GM21526 (cell line): Measurements from ENCODE around the gene ADAT1.

ENCODE experiments used
- ATAC-seq: cut with Tn5 transposase; IDR thresholded peaks from one replicate; pipeline ENCODE4 v1.9.1; 2021; ENCODE audit warnings: moderate library complexity; ENCODE audit not compliant: unreplicated experiment, low FRiP score

The ADAT1 gene, protein sequence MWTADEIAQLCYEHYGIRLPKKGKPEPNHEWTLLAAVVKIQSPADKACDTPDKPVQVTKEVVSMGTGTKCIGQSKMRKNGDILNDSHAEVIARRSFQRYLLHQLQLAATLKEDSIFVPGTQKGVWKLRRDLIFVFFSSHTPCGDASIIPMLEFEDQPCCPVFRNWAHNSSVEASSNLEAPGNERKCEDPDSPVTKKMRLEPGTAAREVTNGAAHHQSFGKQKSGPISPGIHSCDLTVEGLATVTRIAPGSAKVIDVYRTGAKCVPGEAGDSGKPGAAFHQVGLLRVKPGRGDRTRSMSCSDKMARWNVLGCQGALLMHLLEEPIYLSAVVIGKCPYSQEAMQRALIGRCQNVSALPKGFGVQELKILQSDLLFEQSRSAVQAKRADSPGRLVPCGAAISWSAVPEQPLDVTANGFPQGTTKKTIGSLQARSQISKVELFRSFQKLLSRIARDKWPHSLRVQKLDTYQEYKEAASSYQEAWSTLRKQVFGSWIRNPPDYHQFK

DNA sequence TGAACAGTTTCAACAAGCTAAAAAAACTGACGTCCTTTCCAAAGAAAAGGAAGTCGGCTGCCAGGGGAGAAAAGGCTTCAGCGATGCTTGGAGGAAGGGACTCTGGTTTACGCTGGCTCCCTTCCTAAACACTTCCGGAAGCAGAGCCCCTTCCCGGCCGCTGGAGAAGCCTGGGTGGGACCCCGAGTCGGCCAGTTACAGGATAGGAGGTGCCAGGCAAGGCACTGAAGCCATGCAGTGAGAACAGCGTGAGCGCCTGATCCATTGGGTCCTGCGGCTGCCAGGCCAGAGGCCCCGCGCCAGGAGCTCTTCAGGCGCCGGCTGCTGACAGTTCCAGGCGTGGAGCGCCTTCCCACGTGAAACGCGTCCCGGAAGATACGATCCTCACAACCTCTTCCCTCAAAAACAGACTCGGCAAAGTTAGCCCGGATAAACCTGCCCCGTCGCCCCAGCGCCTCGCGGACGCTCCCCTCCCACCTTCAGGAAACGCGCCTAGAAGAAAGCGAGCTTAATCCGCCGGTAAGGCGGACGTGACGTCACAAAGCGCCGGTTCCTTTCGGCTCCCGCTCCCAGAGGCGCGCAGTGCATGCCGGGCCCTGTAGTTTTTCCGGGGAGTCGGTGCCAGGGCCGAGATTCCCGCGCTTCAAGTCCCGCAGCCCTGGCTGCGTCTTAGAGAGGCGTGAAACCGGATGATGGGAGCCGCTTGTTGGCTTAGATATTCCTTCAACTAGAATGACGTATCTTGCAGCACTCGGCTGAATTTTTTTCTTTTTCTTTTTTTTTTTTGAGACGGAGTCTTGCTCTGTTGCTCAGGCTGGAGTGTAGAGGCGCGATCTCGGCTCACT, at the start of gene ADAT1:
Gene ADAT1 (minus strand): TSS at position 521 of the 845 bp plus-strand sequence. CDS start 2,482 bp downstream, outside the sequence.
- peak; percentile 86 for ATAC-seq

DNA sequence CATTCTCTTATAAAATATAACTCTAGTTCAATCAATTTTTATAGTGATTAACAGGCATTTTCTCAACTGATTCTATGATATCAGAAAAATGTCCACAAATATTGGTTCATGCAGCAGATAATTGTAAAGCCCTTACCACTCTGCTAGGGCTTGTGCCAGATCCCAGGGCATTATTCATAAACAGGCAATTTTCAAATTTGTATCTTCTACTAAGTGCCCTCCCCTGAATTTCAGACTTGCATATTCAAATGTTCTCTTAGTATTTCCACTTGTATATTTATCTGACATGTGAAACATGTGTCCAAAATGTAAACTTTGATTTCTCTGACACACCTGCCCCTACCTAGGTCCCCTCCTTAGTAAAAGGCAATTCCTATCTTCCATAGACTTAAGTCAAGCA, 44.4 kb upstream of the ADAT1 start:
- ATAC-seq = no peak

DNA sequence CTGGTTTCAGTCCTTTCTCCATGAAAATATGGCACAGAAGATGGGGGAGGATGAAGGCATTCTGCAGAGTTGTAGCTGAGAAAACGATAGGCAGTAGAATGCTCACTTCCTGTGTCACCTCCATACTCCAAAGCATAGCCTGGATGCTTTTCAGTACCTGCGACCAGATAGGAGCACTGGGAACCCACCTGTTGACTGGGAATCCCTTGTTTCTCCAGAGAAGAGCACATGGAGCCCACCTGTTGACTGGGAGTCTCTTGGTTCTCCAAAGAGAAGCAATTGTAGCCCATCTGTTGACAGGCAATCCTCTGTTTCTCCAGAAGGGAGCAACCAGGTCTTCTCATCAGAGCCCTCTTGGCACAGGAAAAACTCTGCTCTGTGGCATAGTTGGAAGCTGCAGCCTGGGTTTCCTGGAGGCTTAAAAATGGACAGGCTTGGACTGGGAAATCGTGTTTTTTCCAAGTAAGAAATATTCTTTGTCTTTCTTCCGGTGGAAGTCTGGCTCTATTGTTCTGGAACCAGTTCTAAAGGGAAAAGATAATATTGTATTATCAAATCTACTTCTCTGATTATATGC, 37.7 kb upstream of the ADAT1 start:
- no peak for ATAC-seq

DNA sequence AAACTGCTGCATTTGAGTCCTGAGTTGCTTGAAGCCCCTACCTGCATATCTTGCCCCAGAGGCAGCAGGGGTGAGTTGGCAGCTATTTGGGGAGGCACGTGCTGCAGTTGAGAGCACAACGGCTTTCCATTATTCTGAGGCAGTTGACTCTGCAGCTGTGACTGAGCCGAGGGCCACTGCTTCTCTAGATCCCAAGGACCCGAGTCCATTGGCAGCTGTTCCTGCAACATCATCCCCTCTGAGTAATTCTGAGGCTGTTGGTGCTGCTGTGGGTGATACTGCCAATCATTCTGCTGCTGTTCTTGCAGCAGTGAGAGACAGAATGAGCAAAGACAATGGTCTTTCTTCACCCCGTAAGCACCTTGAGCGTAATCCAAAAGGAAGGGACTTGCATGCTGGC, 37.2 kb upstream of the ADAT1 start:
- no peak for ATAC-seq

DNA sequence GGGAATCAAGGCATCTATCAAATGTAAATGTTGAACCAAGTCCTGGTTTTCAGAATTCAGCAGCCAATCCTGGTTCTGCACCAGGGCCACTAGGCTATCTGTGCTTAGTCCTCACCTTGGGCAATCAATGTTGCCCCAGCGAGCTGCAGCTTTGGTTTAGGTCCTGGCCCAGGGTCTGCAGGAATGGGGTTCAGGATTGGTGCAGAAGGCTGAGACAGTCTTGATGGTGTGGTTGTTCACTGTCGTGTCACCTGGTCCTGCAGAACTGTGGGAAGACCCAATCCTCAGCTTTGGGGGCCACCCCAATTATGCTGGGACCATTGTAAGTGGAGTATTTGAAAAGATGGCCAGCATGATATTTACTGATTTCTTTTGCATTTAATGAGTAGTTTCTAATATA, 35.1 kb upstream of the ADAT1 start:
- ATAC-seq = no peak

DNA sequence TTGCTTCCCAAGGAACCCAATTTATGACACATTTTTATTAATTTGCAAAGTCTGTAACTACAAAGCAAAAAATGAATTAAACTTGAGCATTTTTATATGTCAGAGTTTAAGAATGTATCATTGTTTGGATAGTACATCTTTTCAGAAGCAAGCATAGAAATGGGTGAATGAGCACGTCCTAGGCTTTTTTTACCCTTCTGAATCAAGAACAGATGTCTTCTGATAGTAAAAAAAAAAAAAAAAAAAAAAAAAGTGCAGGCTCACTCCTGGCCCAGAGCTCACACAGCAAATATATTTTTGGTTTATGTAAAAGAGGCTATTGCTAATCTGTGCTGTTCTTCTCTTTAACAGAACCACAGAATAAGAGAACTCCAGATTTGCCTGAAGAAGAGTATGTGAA, 30.8 kb upstream of the ADAT1 start:
- no peak for ATAC-seq

DNA sequence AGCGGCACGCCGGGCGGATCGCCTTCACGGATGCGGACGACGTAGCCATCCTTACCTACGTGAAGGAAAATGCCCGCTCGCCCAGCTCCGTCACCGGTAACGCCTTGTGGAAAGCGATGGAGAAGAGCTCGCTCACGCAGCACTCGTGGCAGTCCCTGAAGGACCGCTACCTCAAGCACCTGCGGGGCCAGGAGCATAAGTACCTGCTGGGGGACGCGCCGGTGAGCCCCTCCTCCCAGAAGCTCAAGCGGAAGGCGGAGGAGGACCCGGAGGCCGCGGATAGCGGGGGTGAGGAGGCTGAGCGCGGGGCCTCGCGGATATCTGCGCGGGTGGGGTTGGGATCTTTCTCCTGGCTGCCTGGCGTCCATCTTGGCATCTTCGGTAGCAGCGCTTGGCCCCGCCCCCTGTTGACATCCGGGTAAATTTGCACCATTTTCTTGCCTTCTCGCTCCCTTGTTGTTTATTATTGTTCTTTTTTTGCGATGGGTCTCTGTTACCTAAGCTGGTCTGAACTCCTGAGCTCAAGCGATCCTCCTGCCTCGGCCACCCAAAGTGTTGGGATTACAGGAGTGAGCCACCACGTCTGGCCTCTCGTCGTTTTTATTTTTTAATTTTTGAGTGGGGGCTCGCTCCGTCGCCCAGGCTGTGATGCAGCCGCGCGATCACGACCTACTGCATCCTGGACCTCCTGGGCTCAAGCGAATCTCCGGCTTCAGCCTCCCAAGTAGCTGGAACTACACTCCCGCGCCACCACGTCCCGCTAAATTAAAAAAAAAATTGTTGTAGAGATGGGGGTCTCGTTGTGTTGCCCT, 25.4 kb upstream of the ADAT1 start:
- peak; percentile 31 for ATAC-seq

DNA sequence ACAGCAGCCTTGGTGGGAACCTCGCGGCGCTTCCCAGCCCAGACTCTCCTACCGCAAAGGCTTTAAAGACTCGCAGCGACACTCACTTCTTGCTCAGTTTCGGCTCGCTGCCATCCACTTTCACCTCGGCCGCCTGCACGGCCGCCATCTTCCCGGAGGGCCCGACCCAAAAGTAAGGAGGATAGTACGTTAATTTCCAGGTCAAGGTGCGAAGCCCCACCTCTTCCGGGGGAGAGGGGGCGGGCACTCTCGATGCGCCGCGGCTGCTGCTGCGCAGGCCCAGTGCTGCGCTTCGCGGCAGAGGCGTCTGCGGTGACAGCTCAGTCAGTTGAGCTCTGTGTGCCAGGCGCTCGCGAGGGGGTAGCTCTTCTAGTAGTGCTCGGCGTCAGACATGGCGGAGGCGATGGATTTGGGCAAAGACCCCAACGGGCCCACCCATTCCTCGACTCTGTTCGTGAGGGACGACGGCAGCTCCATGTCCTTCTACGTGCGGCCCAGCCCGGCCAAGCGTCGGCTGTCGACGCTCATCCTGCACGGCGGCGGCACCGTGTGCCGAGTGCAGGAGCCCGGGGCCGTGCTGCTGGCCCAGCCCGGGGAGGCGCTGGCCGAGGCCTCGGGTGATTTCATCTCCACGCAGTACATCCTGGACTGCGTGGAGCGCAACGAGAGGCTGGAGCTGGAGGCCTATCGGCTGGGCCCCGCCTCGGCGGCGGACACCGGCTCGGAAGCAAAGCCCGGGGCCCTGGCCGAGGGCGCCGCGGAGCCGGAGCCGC, 24.6 kb upstream of the ADAT1 start, which contains the start of the genes KARS1 and TERF2IP:
Gene KARS1 (minus strand): TSS at position 174 of the 773 bp plus-strand sequence. CDS start 26 bp downstream, at position 148.
Gene TERF2IP (plus strand): TSS at position 282 of the 773 bp plus-strand sequence. CDS start 110 bp downstream, at position 392.
- ATAC-seq = peak; percentile 85

DNA sequence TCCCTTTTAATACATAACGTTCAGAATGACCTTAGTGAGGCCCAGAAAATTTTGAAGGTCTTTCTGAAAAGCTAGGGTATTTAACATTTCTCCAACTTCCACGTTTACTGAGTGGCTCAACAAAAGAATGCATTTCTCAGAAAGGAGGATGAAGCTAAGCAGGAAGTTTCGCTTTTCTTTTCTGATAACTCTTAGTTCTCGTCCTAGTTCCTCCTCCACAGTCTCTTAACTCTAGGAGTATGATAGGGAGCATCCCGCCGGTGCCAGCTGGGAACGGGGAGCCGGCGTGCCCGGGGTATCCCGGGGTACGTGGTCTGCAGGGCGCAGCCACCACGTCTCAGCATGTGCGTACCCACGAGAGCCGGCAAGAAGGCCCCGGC, 24.0 kb upstream of the ADAT1 start:
- peak; percentile 29 for ATAC-seq

DNA sequence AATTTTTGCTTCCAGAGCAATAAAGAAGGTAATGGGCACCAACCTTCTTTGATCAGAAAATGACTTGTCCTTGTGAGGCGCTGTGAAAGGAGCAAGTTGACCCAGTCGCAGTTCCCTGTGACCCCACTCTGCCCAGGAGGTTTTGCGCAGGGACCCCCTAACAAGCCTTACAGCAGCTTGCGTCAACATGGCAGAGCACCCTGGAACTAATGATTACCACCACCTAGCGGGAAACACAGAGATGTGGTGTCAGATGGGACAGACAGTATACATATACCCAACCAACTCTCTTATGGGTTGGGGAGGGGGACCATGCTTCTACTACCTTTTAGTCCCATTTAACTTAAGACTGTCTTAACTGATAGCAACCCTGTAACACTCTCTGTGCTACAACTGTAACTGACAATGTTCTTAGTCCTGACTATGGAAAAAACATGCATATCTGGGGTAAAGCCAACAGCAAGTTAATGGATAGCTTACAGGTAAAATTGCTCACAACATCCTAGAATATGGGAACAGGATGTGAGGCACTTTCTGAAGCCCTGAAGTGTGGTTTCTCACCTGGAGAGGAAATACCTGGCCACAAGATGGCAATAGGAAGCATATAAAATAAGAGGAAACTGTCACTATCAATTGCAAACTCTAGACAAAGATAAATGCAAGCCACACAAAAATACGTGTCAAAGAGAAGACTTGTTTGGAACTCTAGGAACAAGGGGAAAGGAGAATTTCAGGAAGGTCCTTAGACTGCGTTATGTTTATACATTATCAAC, 21.3 kb upstream of the ADAT1 start:
- ATAC-seq = no peak

DNA sequence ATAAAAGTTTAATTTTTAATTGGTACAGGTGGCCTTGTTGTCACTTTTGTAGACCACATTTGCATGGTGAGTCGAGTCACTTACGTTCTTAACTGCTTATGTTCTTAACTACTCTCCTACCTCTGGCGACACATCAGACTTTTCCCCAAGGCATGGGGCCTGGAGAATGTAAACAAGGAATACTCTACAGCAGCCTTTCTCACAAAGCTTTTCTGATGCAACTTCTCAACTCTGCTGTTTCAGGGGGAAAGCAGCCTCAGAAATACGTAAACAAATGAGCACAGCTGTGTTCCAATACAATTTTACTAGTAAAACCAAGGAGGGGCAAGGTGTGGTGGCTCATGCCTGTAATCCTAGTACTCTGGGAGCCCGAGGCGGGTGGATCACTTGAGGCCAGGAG, 17.5 kb upstream of the ADAT1 start:
- no peak for ATAC-seq

DNA sequence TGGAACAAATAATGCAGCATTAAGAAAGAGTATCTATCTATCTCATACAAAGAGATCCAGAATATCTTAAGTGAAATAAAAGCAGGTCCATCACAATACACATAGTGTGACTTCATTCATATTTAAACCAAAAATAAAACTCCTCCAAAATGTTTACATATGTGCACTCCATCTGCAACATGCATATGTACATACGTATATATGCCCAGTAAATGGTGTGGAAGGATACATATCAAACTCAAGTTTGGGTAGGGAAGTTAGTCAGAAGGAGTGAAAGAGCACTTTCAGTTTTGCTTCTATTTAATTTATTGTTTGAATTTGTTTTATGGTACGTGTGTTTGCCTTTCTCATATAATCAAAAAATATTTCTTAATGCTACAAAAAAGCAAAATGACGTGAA, 12.0 kb upstream of the ADAT1 start:
- no peak for ATAC-seq

DNA sequence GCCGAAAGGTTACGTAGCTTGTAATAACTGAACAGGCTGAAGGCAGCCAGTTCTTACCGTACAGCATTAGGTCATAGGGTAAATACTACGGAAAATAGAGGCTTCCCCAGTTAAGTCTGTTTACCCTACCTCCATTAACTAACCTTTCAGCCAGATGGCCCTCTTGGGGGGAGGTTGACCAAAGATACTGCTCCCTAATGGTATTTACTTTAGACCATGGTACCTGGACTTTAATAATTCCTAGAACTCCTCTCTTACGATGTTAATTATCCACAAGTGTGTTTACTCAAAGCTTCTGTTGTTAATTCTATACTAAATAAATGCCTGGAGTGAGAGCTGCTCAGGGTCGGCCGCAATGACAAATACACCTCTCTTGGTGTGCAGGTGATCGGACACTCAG, 9.8 kb upstream of the ADAT1 start:
- no peak for ATAC-seq

DNA sequence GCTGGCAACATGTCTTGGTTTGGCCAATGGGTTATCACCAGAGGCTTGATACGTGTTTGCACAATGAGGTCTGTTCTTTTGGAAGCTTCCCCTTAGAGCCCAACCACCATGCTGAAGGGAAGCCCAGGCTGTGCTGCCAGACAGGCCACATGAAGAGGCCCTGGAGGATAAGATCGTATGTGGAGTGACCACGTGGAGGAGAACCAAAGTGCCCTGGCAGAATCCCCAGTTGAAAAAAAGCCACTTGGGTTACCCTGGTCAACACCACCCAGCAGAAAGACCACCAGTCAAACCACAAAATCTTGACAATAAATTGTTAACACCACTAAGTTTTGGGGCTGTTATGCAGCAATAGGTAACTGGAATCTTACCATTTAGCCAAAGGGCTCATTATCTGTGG, 7.0 kb upstream of the ADAT1 start:
- ATAC-seq = no peak

DNA sequence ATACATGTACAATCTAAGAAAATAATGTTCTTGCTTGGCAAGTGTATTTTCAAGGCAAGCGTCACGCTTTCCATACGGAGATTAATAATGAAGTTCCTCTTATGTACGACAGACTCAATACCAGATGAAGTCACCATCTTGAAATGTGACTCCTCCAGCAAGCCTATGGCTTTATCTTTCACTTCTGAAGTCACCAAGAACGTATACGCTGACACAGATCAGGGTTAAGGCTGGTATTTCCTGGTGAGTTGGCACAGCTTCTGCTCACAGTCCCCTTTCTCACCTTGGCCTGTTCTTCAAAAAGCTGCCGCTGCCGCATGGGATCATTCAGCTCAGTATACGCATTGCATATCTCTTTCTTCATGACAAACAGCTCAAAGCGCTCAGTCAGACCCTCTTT, 6.1 kb upstream of the ADAT1 start:
- no peak for ATAC-seq

DNA sequence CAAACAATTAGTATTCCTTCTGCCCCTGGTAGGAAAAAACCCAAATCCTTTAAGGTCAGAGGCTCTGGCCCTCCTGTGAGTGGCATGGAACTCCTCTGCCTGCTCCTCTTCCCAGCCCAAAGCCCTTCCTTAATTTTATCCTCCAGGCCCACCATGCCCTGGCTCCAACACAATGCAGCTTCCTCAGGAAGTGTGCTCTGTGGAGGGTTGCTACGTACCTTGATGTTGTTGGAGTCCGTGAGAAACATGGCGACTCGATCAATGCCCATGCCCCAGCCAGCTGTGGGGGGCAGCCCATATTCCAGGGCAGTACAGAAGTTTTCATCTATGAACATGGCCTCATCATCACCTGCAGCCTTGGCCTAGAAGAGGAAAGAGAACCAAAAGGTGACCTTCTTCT, 5.3 kb upstream of the ADAT1 start:
- ATAC-seq = no peak

DNA sequence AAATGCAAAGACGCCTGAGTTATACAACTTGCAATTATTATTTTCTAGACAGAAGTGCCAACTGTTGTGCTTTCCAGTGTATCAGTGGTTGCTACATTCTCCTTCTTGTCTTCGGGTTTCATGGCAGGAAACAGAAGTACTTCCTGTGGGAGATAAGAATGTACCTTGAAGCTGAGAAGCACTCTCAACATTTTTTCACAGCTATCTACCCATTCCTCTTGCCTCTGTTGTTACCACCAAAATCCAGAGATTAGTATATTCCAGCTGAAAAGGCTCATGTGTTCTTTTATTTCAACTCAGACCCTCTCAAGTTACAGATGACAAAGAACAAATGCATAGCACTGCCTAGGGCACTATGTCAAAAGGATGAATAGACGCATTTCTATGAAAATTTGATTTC, 4.8 kb upstream of the ADAT1 start:
- no peak for ATAC-seq

DNA sequence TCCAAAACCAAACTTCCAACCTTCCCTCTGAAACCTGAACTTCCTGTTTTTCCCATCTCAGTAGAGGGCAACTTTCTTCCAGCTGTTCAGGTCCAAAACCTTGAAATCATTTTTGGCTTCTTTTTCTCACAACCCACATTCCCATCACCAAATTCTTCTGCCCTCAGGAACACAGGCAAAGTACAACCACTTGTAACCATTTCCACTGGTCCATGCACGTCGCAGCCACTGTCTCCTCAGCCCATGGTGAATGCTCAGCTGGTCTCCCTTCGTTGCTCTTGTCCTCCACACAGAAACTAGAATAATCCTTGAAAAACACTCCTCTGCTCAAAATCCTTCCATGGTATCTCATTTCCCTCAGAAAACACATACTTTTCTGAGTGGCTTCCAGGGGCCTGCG, 3.7 kb upstream of the ADAT1 start:
- ATAC-seq = no peak

DNA sequence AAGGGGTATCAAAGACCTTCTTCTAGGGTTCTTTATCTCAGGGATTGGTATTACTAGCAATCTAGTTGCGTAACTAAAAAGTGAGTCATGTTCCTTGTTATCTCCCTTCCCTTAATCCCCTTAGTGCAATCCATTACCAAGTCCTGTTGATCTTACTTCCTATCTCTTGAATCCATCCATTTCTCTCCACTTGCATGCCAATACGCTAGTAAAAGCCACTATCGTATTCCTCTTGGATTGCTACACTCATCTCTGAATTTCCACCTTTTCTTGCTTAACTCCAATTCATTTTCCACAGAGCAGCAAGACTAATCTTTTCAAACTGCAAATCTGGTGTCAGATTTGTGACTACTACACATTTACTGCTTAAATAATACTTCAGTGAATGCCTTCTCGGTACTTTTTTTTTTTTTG, 1.8 kb upstream of the ADAT1 start:
- ATAC-seq = no peak
